Stimulated activated CD4-positive, alpha-beta T cell treated with anti-CD3 and anti-CD28 coated beads, Interleukin-2, amount 100 ng/mL, for 24 hours (primary cell): ENCODE data around the gene IKBKE.

Source experiments
- DNase-seq, 2 donors: peaks; one replicate each; pipeline ENCODE4 v3.0.0-alpha.2; 2020

The IKBKE gene

DNA sequence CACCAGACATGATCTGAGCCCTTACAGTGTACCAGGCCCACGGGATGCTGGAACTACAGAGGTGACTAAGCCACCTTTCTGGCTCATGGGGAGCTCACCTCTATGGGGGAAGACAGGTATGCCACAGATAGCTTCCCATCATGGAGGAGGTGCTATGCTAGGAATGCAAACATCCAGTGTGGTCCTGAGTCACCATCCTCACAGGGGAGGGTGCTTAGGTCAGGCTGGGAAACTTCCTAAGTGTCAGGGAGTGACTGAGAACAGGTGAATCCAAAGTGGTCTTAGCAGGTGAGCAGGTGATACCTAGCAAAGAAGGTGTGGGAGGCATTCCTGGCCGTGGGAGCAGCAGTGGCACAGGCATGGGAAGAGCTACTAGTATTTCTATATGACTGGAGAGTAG is 28.4 kb downstream of the IKBKE start:
- DNase-seq = no peak

GRCh38 chr1:206500046-206500445 is 29.8 kb downstream of the IKBKE start:
- DNase-seq = no peak

GRCh38 chr1:206501881-206502280 is 31.6 kb downstream of the IKBKE start:
- no peak for DNase-seq

- no peak for DNase-seq
Observed at GRCh38 chr1:206502403-206502802, 32.1 kb downstream of the IKBKE start.

- no peak for DNase-seq
Observed at GRCh38 chr1:206502812-206503211, 32.5 kb downstream of the IKBKE start.

DNA sequence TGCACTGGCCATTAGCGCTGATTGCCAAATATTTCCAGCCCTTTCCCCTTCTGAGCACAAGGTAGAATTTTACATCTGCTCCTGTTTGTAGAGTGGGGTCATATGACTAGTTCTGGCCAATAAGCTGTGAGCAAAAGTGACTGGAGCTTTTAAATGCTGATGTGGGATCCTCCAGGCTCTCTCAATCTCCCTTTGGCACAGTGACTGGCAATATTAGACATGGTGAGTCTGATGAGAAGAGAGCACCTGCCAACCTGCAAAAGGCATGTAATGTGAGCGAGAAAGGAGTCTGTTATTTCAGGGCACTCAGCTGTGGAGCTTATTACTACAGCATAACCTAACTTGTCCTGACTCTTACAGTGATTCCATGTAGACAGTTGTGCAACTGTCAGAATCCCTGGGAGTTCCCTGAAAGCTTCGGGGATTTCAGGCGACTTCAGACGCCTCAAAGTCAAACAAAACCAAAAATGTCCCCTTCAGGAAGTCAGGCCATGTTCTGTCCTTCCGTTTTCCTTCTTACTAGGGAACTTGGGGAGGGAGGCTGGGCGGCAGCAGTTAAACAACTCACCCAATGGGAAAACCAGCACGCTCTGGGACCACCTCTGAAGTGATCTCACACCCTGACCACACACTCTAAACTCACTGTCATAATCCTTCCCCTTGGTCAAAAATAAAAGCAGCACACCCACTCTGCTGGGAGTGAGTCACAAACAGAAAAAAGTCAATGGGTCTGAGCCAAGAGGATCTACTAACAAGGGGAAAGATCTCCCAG is 33.5 kb downstream of the IKBKE start:
- peak; percentile 55 to 60 for DNase-seq

DNA sequence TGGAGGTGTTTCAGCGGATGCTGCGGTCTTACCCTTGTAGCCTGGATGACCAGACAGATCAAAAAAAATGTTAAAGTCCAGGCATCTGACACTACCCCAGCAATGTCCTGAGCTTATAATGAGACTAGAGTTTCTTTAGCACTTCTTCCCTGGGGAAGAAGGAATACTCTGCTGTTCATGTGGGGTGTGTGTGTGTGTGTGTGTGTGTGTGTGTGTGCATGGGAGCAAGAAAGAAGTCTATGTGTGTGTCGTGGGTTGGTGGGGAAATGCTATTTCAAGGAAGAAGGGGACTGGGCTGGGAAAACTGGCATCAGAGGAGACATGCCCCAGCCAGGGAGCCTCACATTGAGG is 34.1 kb downstream of the IKBKE start:
- DNase-seq = no peak

DNA sequence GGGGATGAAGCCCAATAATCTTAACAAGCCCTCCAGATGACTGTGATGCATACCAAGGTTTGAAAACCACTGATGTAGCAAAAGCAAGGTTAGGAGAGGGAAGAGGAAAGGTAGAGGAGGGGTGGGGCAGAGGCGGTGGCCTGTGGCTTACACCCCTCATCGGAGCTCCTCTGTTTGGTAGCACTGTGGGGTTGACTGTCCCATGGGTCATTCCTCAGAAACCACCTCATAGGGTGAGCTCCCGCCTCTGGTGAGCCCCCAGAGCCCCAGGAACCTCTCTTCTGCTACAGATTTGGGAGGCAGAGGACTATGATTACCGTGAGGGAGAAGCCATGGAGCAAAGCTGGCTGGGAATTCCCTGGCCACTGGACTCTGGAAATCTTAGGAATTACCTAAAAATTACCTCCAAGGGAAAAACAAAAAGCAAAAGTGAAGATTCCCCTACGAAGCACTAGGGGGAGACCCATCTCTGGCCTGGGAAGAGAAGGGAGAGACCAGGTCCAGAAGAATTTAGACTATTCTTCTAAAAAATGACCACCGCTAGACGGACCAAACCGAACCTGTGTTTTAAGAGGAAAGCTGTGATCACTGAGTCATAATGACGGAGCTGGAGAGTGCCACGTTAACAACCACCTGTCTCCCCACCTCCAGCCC is 35.6 kb downstream of the IKBKE start:
- no peak for DNase-seq

DNA sequence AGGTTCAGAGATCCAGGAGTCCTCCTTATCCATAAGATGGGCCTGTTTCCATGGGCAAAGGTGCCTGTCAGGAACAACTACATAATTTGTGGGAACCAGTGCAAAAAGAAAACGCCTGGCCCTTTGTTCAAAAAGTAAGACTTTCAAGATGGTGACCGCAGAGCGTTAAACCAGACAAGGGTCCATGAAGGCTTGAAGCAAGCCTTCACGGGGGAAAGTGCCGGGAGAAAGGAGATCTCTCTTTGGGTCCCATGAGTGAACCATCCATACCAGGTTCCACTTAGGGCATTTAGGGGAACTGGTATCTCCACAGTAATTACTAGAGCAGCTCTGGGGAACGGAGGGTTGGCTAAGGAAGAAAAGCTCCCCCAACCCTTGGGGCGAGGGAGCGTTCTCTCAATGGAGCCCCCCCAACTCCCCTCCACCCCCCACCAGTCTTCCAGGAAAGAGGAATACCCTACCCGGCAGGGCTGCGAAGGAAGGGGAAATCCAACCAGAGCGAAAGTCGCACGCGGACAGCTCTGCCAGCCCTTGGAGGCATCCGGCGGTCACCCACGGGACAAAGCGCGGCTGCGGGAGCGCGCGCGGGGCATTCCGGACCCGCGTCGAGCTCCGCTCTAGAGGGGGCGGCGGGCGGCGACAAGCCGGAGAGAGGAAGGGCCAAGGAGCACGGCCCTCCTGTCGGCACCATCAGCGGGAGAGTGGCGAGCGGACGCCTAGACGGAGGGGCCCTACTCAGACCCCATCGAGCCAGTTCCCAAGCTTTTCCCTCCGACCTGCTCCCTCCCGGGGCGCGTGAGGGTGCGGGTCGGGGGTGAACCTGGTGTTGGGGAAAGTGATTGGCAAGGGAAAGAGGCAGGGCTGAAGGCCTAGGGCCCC is 36.4 kb downstream of the IKBKE start:
- peak in 1 of 2 donors; percentile 34 for DNase-seq

- peak; percentile 85 to 91 for DNase-seq
Observed at GRCh38 chr1:206507284-206508129, 37.2 kb downstream of the IKBKE start, which contains the start of gene RASSF5. Gene RASSF5, plus strand, starts transcription at chr1:206507531. Its CDS starts 72 bp downstream, at chr1:206507603.

DNA sequence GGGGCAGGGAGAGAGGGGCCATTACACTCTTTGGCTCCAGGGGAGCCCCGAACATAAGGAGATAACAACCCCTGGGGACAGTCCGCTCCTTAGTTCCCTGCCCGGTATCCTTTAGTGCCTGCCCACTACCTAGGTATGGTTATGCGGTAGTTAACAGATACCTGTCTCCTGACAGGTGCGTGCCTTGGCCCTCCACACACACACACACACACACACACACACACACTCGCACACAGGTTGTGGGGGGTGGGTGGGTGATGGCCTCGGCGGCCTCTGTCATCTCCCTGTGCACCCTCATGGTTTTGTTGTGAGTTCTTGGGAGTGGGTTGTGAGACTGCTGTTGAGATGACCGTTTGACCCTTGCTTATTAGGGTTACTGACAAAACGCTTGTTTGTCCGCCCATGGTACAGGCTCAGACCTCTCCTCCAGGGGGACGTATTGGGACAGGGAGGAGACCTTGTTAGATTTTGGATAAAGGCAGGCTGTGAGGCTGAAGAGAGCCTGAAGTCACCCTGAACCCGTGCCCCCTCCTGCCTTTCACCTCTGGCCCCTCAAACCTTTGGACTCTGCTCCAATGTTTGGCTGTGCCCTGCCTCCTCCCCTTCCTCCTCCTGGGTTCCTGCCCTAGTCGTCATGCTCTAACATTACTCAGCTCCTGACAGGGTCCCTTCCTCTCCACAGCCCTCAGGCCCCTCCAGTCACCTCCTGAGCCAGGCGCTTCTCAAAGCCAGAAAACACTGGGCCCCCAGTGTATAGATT is 38.0 kb downstream of the IKBKE start:
- DNase-seq = no peak

- no peak for DNase-seq
Observed at GRCh38 chr1:206508956-206509355, 38.7 kb downstream of the IKBKE start.

DNA sequence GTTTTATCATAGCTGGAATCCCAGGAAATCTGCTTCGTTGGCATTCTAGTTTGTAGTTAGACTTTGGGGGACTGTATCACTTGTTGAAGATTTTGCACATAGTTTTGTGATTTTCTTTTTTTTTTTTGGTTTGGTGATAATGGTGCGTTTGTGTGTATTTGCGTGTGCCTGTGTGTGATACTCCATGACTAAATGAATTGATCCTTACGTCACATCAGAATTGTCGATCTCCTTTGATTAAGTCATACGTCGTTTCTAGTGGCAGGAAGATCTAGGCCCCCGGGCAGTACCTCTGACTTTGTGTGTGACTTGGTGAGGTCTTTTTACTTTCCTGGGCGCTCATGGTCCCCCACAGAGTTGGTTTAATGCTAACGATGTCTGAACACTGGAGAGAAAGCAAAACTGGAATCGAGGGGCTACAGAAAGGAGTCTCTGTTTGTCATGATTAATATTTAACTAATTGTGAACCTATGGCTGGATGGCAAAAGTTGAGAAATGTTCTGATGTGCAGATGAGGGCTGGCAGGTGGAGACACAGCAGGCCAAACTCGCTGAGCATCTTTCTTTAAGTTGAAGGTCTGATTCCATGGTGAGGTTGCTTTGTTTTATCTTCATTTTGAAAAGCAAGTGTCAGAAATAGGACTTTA is 39.5 kb downstream of the IKBKE start:
- no peak for DNase-seq

GRCh38 chr1:206510371-206510770 is 40.1 kb downstream of the IKBKE start:
- DNase-seq = no peak

DNA sequence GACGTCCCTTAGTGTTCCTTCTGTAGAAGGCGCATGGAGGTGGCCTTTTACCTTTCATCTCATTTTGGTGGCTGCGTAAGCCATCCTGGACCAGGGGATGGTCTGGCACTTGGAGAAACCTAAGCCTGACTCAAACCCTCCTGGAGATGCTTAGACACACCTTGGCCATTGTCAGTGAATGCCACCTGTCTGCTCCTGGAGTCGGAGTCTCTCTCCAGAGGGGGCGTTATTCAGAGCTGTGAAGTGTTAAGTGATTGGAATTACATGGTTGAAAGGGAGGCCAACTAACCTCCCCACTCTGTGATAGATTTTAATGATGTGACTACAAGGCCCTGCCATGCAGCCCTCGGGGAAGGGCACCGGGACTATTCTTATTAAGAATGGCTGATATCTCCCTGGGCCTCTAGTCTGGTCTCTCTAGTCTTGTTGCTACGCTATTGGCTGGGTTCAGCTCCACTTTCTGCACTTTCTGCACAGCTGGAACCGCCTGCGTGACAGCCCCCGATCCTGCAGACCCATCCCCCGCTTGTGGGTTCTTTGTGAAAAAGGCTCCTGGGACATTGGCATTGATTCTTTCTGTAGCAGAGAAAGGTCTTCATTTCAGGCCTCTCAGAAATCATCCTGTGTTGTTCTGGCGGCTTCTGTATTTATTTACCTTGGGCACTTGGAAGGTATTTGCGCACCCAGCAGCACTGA is 41.2 kb downstream of the IKBKE start:
- DNase-seq = no peak

DNA sequence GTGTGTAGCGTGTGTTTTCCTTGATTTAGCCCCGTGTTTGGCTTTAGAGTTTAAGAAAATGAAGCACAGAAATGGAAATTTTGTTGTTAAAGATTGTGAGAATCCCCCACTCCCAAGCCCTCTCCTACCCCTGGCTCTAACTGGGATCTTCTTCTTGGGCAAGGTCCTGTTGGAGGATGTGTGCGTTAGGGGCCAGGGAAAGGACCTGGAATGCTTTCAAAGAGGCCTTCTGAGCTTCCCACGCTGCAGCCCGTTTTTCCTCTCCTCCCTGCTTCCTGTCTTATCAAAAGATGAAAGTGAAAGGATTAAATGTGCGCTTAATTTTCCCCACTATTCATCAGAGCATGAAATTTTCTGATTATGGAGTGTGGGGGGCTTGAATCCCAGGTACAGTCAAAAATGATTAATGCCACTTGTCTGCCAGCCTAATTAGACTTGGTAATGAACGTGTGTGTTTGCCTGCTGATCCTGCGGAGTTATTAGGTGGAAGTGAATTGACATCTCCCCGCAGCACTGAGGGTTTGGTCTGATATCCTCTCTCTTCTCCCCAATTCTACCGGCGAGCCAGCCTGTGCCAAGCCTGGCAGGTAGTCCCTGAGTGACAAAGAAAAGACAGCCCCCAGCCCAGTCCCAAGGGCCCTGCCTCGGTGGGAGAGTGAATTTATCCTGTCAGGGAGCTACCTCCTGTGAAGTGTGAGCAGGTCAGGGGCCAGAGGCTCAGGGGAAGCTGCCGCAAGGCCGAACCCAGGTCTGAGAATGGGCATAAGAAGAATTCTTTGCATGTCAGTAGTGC is 42.0 kb downstream of the IKBKE start:
- DNase-seq = no peak

GRCh38 chr1:206512851-206513180 is 42.5 kb downstream of the IKBKE start:
- DNase-seq = no peak

DNA sequence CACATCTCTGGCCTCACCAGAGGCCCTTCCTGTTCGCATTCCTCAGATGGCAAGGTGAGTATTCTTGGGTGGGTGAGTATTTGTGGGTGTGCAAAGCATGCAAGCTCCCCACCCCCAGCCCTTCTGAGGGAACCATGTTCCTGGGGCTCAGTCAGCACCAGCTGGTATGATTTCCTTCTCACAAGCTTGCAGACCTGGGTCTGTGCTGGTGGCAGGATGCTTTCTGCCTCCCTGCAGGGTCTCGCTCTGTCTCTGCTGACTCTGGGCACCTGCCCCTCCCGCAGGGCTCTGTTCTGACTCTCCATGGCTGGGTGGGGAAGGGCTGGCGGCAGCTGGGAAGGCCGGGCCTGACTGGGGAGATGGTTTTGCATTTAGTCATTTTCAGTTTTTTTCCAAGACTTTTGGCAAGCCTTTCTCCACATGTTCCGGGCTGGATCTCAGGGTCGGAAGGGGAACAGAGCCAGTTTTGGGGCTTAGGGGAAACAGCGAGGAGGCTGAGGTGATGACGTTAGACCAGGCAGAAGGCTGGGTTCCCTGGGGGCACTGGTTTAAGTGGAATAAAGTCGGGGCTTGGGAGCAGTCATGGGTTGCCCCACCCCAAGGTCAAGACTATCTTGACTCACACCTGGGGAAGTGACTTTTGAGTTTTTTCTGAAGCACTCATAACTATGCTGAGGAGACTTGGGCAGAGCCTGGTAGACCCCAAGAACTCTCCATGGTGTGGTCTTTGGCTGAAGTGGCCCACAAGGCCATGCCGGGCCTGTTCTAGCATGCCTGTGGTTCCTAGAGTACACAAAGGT is 43.2 kb downstream of the IKBKE start:
- DNase-seq = no peak

GRCh38 chr1:206514813-206515387 is 44.6 kb downstream of the IKBKE start:
- no peak for DNase-seq
